ENCODE data around the gene CXCL3.

- no peak for TF ChIP-seq EZH2 (IDR thresholded peaks at IDR 0.05; ENCODE audit: low read length, missing control alignments)
- TF ChIP-seq, protein P1, sequence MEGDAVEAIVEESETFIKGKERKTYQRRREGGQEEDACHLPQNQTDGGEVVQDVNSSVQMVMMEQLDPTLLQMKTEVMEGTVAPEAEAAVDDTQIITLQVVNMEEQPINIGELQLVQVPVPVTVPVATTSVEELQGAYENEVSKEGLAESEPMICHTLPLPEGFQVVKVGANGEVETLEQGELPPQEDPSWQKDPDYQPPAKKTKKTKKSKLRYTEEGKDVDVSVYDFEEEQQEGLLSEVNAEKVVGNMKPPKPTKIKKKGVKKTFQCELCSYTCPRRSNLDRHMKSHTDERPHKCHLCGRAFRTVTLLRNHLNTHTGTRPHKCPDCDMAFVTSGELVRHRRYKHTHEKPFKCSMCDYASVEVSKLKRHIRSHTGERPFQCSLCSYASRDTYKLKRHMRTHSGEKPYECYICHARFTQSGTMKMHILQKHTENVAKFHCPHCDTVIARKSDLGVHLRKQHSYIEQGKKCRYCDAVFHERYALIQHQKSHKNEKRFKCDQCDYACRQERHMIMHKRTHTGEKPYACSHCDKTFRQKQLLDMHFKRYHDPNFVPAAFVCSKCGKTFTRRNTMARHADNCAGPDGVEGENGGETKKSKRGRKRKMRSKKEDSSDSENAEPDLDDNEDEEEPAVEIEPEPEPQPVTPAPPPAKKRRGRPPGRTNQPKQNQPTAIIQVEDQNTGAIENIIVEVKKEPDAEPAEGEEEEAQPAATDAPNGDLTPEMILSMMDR (conservative IDR thresholded peaks at IDR 0.05 in 1 of 2, IDR thresholded peaks at IDR 0.05 in 1 of 2; ENCODE audit: low read depth in 1 of 2, low read length in 2 of 2) = no peak
Measured at GRCh38 chr4:74084984-74085383, 46.5 kb upstream of the CXCL3 start.
